HCT116 (cell line): ENCODE results near the gene CCDC80. TPM values are rescaled to one million over a fixed set of nuclear protein-coding genes. Genes with fewer than 3 reads are reported as not detected.

Experiments
- ATAC-seq: fragments of 200-7000 bp; cut with Tn5 transposase; 2 replicates; pipeline ENCODE4 v1.9.1; 2020; ENCODE audit warnings: mild to moderate bottlenecking, moderate library complexity
- BruUV-seq: library from RNA; stranded (reverse); fragments of 400-500 nt; replicated peaks from 2 replicates; lab custom pipeline; 2021; lab: Mats Ljungman, UMichigan
- CTCF ChIA-PET: fragments of 300-600 bp; sonication (Branson Sonifier 250); formaldehyde crosslinking; loops from one replicate; lab custom pipeline; 2021; ENCODE audit warnings: antibody characterized with exemption; lab: Charles Lee
- POLR2A ChIA-PET: fragments of 300-600, 350-600 bp; sonication (Branson Sonifier 250); formaldehyde crosslinking; loops from one replicate; lab custom pipeline; 2021; ENCODE audit warnings: antibody characterized with exemption; lab: Charles Lee
- RAD21 ChIA-PET, 2 experiments: fragments of 300-600 bp; sonication (Branson Sonifier 250); formaldehyde crosslinking; loops; one replicate each; lab custom pipeline; 2023; ENCODE audit warnings: low total read pairs in 2 of 2; ENCODE audit not compliant: uncharacterized antibody in 2 of 2, unreplicated experiment in 2 of 2, low non-redundant PET in 1 of 2; lab: Charles Lee
- DNase-seq: peaks from one replicate; pipeline ENCODE4 v3.0.0-alpha.2; 2010; ENCODE audit warnings: low read depth, low spot score
- H2AFZ ChIP-seq: fragments of 200-600 bp; shearing (Covaris generic), sonication (generic); 2 replicates; pipeline ENCODE4 v1.6.1; 2017; ENCODE audit warnings: low read depth, mixed run types, mixed read lengths, antibody characterized with exemption, low read length; ENCODE audit not compliant: poor library complexity, severe bottlenecking
- H3K27ac ChIP-seq: 2 replicates; pipeline ENCODE4 v1.5.1; 2012; ENCODE audit warnings: low read depth, low read length
- H3K27me3 ChIP-seq: fragments of 200-600 bp; sonication (generic); 2 replicates; pipeline ENCODE4 v1.6.1; 2016; ENCODE audit warnings: mixed run types, low read length, mixed read lengths; ENCODE audit not compliant: insufficient read depth
- H3K36me3 ChIP-seq, 2 experiments: fragments of 200-500 bp in 1 of 2; fragments of 200-600 bp in 1 of 2; sonication (Bioruptor generic) in 1 of 2; sonication (generic) in 1 of 2; 2 replicates each; pipeline versions ENCODE4 v1.5.1 to v1.6.1; 2014 to 2016; ENCODE audit warnings: low read length in 2 of 2, inconsistent platforms in 1 of 2, mixed read lengths in 1 of 2, mixed run types in 1 of 2; ENCODE audit not compliant: insufficient read depth in 2 of 2, control insufficient read depth in 1 of 2
- H3K4me1 ChIP-seq, 2 experiments: fragments of 200-600 bp in 1 of 2; sonication (generic) in 1 of 2; 2 replicates each; pipeline versions ENCODE4 v1.5.1 to v1.6.1; 2012 to 2017; ENCODE audit warnings: low read length in 2 of 2, inconsistent platforms in 1 of 2, mild to moderate bottlenecking in 1 of 2, mixed read lengths in 1 of 2, mixed run types in 1 of 2, moderate library complexity in 1 of 2; ENCODE audit not compliant: insufficient read depth in 2 of 2, control insufficient read depth in 1 of 2
- H3K4me2 ChIP-seq: fragments of 200-600 bp; sonication (generic); 2 replicates; pipeline ENCODE4 v1.6.1; 2017; ENCODE audit warnings: mixed run types, low read length, mixed read lengths
- H3K4me3 ChIP-seq, 2 experiments: fragments of 200-600 bp in 1 of 2; sonication (generic) in 1 of 2; replicated peaks in 1 of 2; 2 replicates each; pipeline ENCODE4 v1.5.1; 2011 to 2016; ENCODE audit warnings: low read length in 2 of 2, control low read depth in 1 of 2, low read depth in 1 of 2, mild to moderate bottlenecking in 1 of 2, mixed read lengths in 1 of 2, mixed run types in 1 of 2
- H3K79me2 ChIP-seq: fragments of 200-600 bp; sonication (generic); 2 replicates; pipeline ENCODE4 v1.6.1; 2017; ENCODE audit warnings: mild to moderate bottlenecking, mixed run types, low read length, moderate library complexity, mixed read lengths; ENCODE audit not compliant: insufficient read depth
- H3K9ac ChIP-seq: fragments of 200-600 bp; sonication (generic); 2 replicates; pipeline ENCODE4 v1.6.1; 2016; ENCODE audit warnings: low read length, mixed read lengths
- H3K9me2 ChIP-seq: fragments of 200-600 bp; sonication (generic), shearing (Covaris generic); 2 replicates; pipeline ENCODE4 v1.6.1; 2017; ENCODE audit warnings: mixed run types, mild to moderate bottlenecking, moderate library complexity; ENCODE audit not compliant: insufficient read depth
- H3K9me3 ChIP-seq, 2 experiments: fragments of 200-500 bp in 1 of 2; fragments of 200-600 bp in 1 of 2; sonication (Bioruptor generic) in 1 of 2; sonication (generic) in 1 of 2; 2 replicates each; pipeline ENCODE4 v1.6.1; 2014 to 2017; ENCODE audit warnings: low read length in 2 of 2, mixed read lengths in 2 of 2, inconsistent platforms in 1 of 2, low read depth in 1 of 2, mild to moderate bottlenecking in 1 of 2, mixed run types in 1 of 2, moderate library complexity in 1 of 2; ENCODE audit not compliant: control insufficient read depth in 1 of 2, insufficient read depth in 1 of 2
- H4K20me1 ChIP-seq: fragments of 200-600 bp; sonication (generic), shearing (Covaris generic); 2 replicates; pipeline ENCODE4 v1.6.1; 2017; ENCODE audit warnings: mixed run types, mild to moderate bottlenecking, moderate library complexity; ENCODE audit not compliant: insufficient read depth
- EGR1 ChIP-seq: IDR thresholded peaks from 2 replicates; pipeline ENCODE4 v1.6.1; 2012; ENCODE audit warnings: low read depth
- ELF1 ChIP-seq: IDR thresholded peaks from 2 replicates; pipeline ENCODE4 v1.6.1; 2012; ENCODE audit warnings: low read depth, borderline replicate concordance
- EZH2phosphoT487 ChIP-seq: fragments of 200-600 bp; IDR thresholded peaks from 2 replicates; pipeline ENCODE4 v1.6.1; 2018; ENCODE audit warnings: antibody characterized with exemption, borderline replicate concordance
- FOSL1 ChIP-seq: IDR thresholded peaks from 2 replicates; pipeline ENCODE4 v1.6.1; 2012; ENCODE audit warnings: low read depth
- JUND ChIP-seq: IDR thresholded peaks from 2 replicates; pipeline ENCODE4 v1.6.1; 2012
- POLR2A ChIP-seq: IDR thresholded peaks from 2 replicates; pipeline ENCODE4 v1.7.0; 2011; ENCODE audit warnings: borderline replicate concordance; ENCODE audit not compliant: insufficient read depth, insufficient read length; ENCODE audit errors: extremely low read depth
- RAD21 ChIP-seq: IDR thresholded peaks from 2 replicates; pipeline ENCODE4 v1.6.1; 2012; ENCODE audit warnings: low read depth, mild to moderate bottlenecking
- REST ChIP-seq: IDR thresholded peaks from 2 replicates; pipeline ENCODE4 v1.6.1; 2012; ENCODE audit warnings: low read depth
- SIN3A ChIP-seq: IDR thresholded peaks from 2 replicates; pipeline ENCODE4 v1.6.1; 2012; ENCODE audit warnings: low read depth
- SP1 ChIP-seq: IDR thresholded peaks from 2 replicates; pipeline ENCODE4 v1.6.1; 2012; ENCODE audit warnings: low read depth
- SRF ChIP-seq: IDR thresholded peaks from 2 replicates; pipeline ENCODE4 v1.6.1; 2012; ENCODE audit warnings: low read depth
- YY1 ChIP-seq: IDR thresholded peaks from 2 replicates; pipeline ENCODE4 v1.6.1; 2011; ENCODE audit warnings: low read length, low read depth, moderate library complexity, mild to moderate bottlenecking; ENCODE audit not compliant: insufficient replicate concordance; ENCODE audit errors: extremely low read depth
- ZBTB33 ChIP-seq: IDR thresholded peaks from 2 replicates; pipeline ENCODE4 v1.6.1; 2011; ENCODE audit warnings: mild to moderate bottlenecking, low read length, moderate library complexity; ENCODE audit not compliant: insufficient replicate concordance; ENCODE audit errors: extremely low read depth
- intact Hi-C: fragments of 100-400 bp; cut with micrococcal nuclease; formaldehyde crosslinking; loops from 2 replicates; pipeline ENCODE4 v1.10.0; 2022
- total RNA-seq: library from RNA; stranded (reverse); gene quantifications from one replicate; pipeline ENCODE4 v1.2.1, GENCODE V29; 2021; ENCODE audit not compliant: unreplicated experiment
- TF ChIP-seq, protein P1 (sequence below): IDR thresholded peaks from 2 replicates; pipeline ENCODE4 v1.6.1; 2012

Gene CCDC80
- total RNA-seq, 1 experiment from 2014 or later = 1.7 TPM

DNA sequence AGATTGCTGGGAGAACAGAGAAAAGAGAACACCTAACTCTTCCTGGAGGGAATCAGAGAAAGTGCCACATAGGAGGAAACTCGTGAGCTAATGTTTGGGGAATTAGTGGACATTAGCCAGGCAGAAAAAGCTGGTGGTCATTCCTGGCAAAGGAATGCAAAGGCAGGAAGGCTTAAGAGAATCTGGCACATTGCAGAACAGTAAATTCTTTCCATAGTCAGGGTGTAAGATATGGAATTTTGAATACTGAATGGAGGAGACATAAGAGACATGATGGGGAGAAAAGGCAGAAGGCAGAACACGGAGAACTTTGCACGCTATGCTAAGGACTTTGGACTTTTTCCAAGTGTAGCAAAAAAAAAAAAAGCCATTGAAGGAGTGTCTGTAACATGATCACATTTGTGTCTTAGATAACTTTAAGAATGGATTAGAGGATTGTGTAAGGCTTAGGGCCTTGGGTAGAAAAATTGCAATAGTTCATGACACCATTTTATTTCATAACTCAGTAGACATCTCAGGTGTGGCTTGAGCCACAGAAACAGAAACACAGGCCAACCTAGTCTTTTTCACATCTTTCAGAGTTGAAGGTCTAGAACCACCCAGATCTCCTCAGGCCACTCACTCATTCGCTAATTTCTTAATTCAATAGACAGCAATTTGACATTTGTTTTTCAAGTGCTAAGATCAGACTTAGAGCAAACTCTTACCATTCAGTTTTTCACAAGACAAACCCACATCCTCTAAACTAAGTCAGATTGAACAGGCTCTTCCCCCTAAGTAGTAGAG lies 31.2 kb upstream of the CCDC80 start:
- no peaks in the 10 kb centered on the region for H3K9me3 ChIP-seq
- H3K27me3 ChIP-seq = no peaks in the 10 kb centered on the region
- 0 out of 2 replicates have a peak, but pooled peaks cover 5% of the 10 kb centered on the region for H3K9me2 ChIP-seq
- H3K27ac ChIP-seq = no peak overlapping the region
- BruUV-seq = no TSS peak
- TF ChIP-seq EZH2phosphoT487 (no peak), SP1 (no peak), ZBTB33 (no peak), FOSL1 (no peak), YY1 (no peak), RAD21 (no peak), POLR2A (no peak), SIN3A (no peak), REST (no peak), SRF (no peak), JUND (no peak), EGR1 (no peak), ELF1 (no peak)
- TF ChIP-seq, protein P1, sequence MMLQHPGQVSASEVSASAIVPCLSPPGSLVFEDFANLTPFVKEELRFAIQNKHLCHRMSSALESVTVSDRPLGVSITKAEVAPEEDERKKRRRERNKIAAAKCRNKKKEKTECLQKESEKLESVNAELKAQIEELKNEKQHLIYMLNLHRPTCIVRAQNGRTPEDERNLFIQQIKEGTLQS = no peak
- CTCF ChIA-PET = interaction anchor here (1.5 kb wide), 1 partner anchor 63 kb away, joined by 4 read pairs; no protein-coding TSS in a partner anchor
- H3K36me3 ChIP-seq = no peaks in the 10 kb centered on the region
- peaks cover 6 to 28% of the 10 kb centered on the region in 2 experiments; a peak in 3 of 4 replicates for H3K4me1 ChIP-seq
- no peak for ATAC-seq
- intact Hi-C loops = no loop called here
- H2AFZ ChIP-seq = no peak overlapping the region
- H3K9ac ChIP-seq = no peak overlapping the region
- no peaks in the 10 kb centered on the region for H4K20me1 ChIP-seq
- peak overlapping the region; percentile 26; the same call in 1 of the 2 replicates for H3K4me2 ChIP-seq
- RAD21 ChIA-PET = no interaction called here
- no peaks in the 10 kb centered on the region for H3K79me2 ChIP-seq
- H3K4me3 ChIP-seq = no peak overlapping the region
- POLR2A ChIA-PET = no interaction called here
- no peak for DNase-seq
